Caco-2 (cell line): ENCODE results near the gene GRIN3B. TPM values are rescaled to one million over a fixed set of nuclear protein-coding genes. Genes with fewer than 3 reads are reported as not detected.
A peak's percentile ranks its signal among the peaks of the same experiment; 100 is the strongest.

ENCODE experiments used
- BruUV-seq: library from RNA; stranded (reverse); fragments of 400-500 nt; replicated peaks from 2 replicates; lab custom pipeline; 2021; lab: Mats Ljungman, UMichigan
- CTCF ChIA-PET: fragments of 300-600 bp; sonication (Branson Sonifier 250); formaldehyde crosslinking; loops from one replicate; lab custom pipeline; 2022; ENCODE audit warnings: antibody characterized with exemption; lab: Charles Lee
- POLR2A ChIA-PET: fragments of 300-600 bp; sonication (Branson Sonifier 250); formaldehyde crosslinking; loops from one replicate; lab custom pipeline; 2022; ENCODE audit warnings: antibody characterized with exemption; lab: Charles Lee
- DNase-seq, 2 experiments: peaks; one replicate each; pipeline versions ENCODE4 v3.0.0 to v3.0.0-alpha.2; 2020 to 2022
- H3K27me3 ChIP-seq: replicated peaks from 2 replicates; pipeline ENCODE4 v1.6.0; 2011; ENCODE audit warnings: low read length; ENCODE audit not compliant: control insufficient read depth, insufficient read depth
- H3K36me3 ChIP-seq: 2 replicates; pipeline ENCODE4 v1.5.1; 2011; ENCODE audit warnings: low read length; ENCODE audit not compliant: control insufficient read depth, insufficient read depth
- H3K4me1 ChIP-seq: fragments of 250-450 bp; sonication (Bioruptor Pico); 2 replicates; pipeline ENCODE4 v1.5.1; 2020; ENCODE audit warnings: mild to moderate bottlenecking
- H3K4me3 ChIP-seq: 2 replicates; pipeline ENCODE4 v1.5.1; 2011; ENCODE audit warnings: low read depth, mild to moderate bottlenecking, control low read depth, low read length
- H3K9me3 ChIP-seq: fragments of 250-450 bp; sonication (Bioruptor Pico); 2 replicates; pipeline ENCODE4 v1.5.1; 2020; ENCODE audit warnings: mild to moderate bottlenecking, moderate library complexity
- H3K27ac Mint-ChIP-seq: one replicate; pipeline ENCODE4 v1.8.0; 2022; ENCODE audit warnings: mixed read lengths; ENCODE audit not compliant: unreplicated experiment
- H3K27me3 Mint-ChIP-seq: one replicate; pipeline ENCODE4 v1.8.0; 2022; ENCODE audit warnings: mixed read lengths; ENCODE audit not compliant: insufficient read depth, unreplicated experiment
- H3K36me3 Mint-ChIP-seq: one replicate; pipeline ENCODE4 v1.8.0; 2022; ENCODE audit warnings: mild to moderate bottlenecking, mixed read lengths; ENCODE audit not compliant: insufficient read depth, unreplicated experiment
- H3K4me1 Mint-ChIP-seq: one replicate; pipeline ENCODE4 v1.8.0; 2022; ENCODE audit warnings: low read depth, mixed read lengths; ENCODE audit not compliant: unreplicated experiment
- H3K4me3 Mint-ChIP-seq: one replicate; pipeline ENCODE4 v1.8.0; 2022; ENCODE audit warnings: mild to moderate bottlenecking, moderate library complexity, mixed read lengths; ENCODE audit not compliant: unreplicated experiment
- H3K9me3 Mint-ChIP-seq: one replicate; pipeline ENCODE4 v1.8.0; 2022; ENCODE audit warnings: mixed read lengths; ENCODE audit not compliant: unreplicated experiment
- intact Hi-C: fragments of 100-400 bp; cut with micrococcal nuclease; formaldehyde crosslinking; loops from one replicate; pipeline ENCODE4 v1.10.0; 2022; ENCODE audit not compliant: unreplicated experiment
- total RNA-seq: library from RNA; stranded (reverse); gene quantifications from 2 replicates; pipeline ENCODE4 v1.2.3, GENCODE V29; 2022
- TF ChIP-seq, protein P1 (sequence below), 2 experiments: fragments of 200-600 bp in 1 of 2; IDR thresholded peaks; 1 replicate in 1 of 2; 2 replicates in 1 of 2; pipeline versions ENCODE4 v1.5.1 to v1.8.0; 2011 to 2022; ENCODE audit warnings: antibody characterized with exemption in 1 of 2, control low read depth in 1 of 2, inconsistent platforms in 1 of 2, low read depth in 1 of 2, low read length in 1 of 2, mild to moderate bottlenecking in 1 of 2, moderate library complexity in 1 of 2; ENCODE audit not compliant: insufficient read depth in 1 of 2, severe bottlenecking in 1 of 2, unreplicated experiment in 1 of 2

The GRIN3B gene
- total RNA-seq, 1 experiment from 2014 or later, result 0.41 TPM

DNA sequence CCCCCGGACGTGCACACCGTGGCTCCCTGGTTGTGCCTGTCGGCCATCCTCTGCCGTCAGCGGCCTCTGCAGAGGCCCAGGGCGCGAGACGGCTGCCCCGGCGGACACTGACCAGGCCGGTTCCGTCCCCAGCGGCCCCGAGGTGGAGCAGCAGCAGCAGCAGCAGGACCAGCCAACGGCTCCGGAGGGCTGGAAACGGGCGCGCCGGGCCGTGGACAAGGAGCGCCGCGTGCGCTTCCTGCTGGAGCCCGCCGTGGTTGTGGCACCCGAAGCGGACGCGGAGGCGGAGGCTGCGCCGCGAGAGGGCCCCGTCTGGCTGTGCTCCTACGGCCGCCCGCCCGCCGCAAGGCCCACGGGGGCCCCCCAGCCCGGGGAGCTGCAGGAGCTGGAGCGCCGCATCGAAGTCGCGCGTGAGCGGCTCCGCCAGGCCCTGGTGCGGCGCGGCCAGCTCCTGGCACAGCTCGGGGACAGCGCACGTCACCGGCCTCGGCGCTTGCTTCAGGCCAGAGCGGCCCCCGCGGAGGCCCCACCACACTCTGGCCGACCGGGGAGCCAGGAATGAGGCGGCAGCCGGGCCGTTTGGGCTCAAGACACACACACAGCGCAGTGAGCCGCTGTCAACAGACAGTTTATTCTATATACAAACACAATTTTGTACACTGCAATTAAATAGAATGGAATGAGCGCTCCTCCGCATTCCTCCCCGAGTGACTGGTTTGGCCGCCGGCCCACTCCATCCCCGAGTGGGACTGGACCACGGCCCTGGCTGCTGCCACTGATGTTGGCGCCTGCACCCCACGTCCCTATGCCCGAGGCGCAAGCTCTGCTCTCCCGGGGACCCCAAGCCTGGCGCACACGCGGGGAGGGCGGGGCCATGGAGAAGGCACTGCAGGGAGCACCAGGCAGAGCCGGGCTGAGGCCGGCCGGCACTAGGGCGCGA is 9.1 kb downstream of the GRIN3B start:
- Histone ChIP-seq H3K9me3 (no peaks in the 10 kb centered on the region), H3K27me3 (no peaks in the 10 kb centered on the region), H3K4me3 (no peak overlapping the region), H3K4me1 (no peaks in the 10 kb centered on the region), H3K36me3 (no peaks in the 10 kb centered on the region; the same call in 1 of the 2 replicates)
- Mint-ChIP-seq H3K4me3 (no peak overlapping the region), H3K36me3 (peaks cover 34% of the 10 kb centered on the region), H3K27ac (no peak overlapping the region), H3K4me1 (no peaks in the 10 kb centered on the region), H3K27me3 (no peaks in the 10 kb centered on the region), H3K9me3 (no peaks in the 10 kb centered on the region)
- POLR2A ChIA-PET, result interaction anchor here (0.5 kb wide), 1 partner anchor 56 kb away, joined by 4 read pairs; no protein-coding TSS in a partner anchor
- CTCF ChIA-PET, result interaction anchor here (0.6 kb wide), 1 partner anchor 8 kb away, joined by 3 read pairs; no protein-coding TSS in a partner anchor
- TF ChIP-seq, protein P1, sequence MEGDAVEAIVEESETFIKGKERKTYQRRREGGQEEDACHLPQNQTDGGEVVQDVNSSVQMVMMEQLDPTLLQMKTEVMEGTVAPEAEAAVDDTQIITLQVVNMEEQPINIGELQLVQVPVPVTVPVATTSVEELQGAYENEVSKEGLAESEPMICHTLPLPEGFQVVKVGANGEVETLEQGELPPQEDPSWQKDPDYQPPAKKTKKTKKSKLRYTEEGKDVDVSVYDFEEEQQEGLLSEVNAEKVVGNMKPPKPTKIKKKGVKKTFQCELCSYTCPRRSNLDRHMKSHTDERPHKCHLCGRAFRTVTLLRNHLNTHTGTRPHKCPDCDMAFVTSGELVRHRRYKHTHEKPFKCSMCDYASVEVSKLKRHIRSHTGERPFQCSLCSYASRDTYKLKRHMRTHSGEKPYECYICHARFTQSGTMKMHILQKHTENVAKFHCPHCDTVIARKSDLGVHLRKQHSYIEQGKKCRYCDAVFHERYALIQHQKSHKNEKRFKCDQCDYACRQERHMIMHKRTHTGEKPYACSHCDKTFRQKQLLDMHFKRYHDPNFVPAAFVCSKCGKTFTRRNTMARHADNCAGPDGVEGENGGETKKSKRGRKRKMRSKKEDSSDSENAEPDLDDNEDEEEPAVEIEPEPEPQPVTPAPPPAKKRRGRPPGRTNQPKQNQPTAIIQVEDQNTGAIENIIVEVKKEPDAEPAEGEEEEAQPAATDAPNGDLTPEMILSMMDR (IDR thresholded peaks at IDR 0.05; ENCODE audit: insufficient read depth in 1 of 2, low read depth in 1 of 2, low read length in 1 of 2, severe bottlenecking in 1 of 2, unreplicated experiment in 1 of 2), result no peak
- intact Hi-C loops, result no loop called here
- BruUV-seq, result TSS peak; percentile 94
- DNase-seq, result no peak

DNA sequence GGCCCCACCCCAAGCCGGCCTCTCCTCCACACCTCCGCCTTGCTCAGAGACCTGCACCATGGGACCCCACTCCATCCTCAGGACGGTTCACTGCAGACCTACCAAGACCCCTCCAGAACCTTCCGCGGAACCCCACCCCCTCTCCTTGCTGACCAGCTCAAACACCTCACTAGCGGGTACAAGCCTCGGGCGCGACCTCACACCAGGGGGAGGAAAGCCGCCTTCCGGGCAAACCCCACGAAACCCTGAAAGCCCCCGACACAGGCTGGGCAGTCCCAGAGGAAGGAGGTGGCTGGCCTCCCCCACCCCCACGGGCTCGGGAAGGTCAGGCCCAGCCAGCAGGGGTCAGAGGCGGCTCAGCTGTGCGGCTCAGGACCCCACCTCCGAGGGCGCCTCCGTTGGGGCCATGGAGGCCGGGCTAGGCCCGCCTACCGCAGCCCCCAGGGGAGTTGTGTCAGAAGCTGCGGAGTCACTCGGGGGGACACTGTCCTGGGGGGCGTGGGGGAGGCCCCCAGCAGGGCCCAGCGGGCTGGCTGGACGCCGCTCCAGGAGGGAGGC is 9.8 kb downstream of the GRIN3B start:
- Histone ChIP-seq H3K9me3 (no peaks in the 10 kb centered on the region), H3K4me3 (no peak overlapping the region), H3K36me3 (no peaks in the 10 kb centered on the region; the same call in 1 of the 2 replicates), H3K27me3 (no peaks in the 10 kb centered on the region), H3K4me1 (no peaks in the 10 kb centered on the region)
- no TSS peak for BruUV-seq
- Mint-ChIP-seq H3K27ac (no peak overlapping the region), H3K9me3 (no peaks in the 10 kb centered on the region), H3K27me3 (no peaks in the 10 kb centered on the region), H3K4me3 (no peak overlapping the region), H3K36me3 (peaks cover 30% of the 10 kb centered on the region), H3K4me1 (no peaks in the 10 kb centered on the region)
- intact Hi-C loops, result no loop called here
- DNase-seq, result no peak
- TF ChIP-seq, protein P1 (IDR thresholded peaks at IDR 0.05; ENCODE audit: insufficient read depth in 1 of 2, low read depth in 1 of 2, low read length in 1 of 2, severe bottlenecking in 1 of 2, unreplicated experiment in 1 of 2), result no peak
- POLR2A ChIA-PET, result interaction anchor here (0.5 kb wide), 1 partner anchor 55 kb away, joined by 4 read pairs; no protein-coding TSS in a partner anchor
- CTCF ChIA-PET, result interaction anchor here (0.6 kb wide), 1 partner anchor 9 kb away, joined by 3 read pairs; no protein-coding TSS in a partner anchor
